CD4-positive, alpha-beta T cell treated with Interferon alpha-2 for 1 hour (primary cell): Measurements from ENCODE around the gene BSX.

Experiments used
- DNase-seq, 2 donors: peaks; one replicate each; pipeline ENCODE4 v3.0.0-alpha.2; 2020 to 2022

The BSX gene

DNA sequence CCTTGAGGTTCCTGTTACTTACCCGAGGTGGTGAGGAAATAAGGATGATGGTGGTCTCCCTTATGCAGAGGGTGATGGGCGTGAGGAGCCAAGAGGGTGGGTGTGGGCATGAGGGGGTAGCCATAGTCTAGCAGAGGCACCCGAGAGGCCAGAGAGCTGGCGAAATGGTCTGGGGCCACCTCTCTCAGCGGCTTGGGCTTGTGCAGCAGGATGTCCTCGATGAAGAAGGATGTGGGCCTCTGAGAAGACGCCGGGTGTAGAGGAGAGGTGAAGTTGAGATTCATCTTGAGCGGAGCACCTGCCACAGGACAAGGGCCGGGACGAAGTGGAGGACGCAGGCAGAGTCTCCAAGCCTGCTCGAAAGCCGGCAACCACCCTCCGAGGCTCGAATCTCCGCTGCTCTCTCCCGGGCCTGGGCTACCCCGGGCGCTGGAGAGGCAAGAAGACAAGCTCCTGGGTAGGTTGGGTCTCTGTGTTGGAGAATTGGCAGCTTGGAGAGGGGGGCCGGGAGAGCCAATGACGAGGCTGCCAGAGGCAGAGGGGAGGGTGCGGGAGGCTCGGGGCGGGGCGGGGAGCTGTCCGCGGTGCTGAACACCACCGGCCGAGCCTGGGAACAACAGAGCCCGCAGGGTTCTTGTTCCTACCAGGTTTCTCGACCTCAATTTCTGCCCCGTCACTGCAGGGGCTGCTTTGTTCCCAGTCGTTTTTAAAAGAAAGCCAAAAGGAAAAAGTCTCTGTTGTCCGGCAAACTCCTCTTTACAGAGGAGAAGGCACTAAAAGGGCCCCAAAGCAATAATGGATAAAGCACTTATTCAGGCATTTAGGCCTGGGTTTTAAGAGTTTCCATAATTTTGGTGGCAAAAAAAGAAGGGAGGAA lies at the start of gene BSX:
TSS of gene BSX (minus strand) at position 447 of the 877 bp plus-strand sequence. CDS start at position 284, 163 bp downstream.
- DNase-seq = peak in 1 of 2 donors; percentile 47

DNA sequence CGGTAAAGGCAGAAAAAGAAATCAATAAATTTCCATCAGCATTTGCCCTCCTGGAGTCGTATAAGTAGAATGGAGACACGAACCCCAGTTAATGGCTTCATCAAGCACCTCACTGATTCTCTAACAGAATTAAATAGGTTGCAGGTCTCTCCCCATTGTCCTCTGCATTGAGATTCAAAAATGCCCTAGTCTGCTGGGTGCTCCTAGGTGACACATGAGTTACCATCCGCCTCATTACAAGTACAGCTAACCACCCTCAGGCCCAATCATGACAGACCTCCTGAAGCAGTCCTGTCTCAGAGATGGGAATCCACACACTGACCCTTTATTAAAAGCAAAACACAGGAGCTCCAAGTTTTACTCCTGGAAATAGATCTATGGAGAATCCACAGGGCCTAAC lies 48.9 kb upstream of the BSX start:
- DNase-seq = no peak

DNA sequence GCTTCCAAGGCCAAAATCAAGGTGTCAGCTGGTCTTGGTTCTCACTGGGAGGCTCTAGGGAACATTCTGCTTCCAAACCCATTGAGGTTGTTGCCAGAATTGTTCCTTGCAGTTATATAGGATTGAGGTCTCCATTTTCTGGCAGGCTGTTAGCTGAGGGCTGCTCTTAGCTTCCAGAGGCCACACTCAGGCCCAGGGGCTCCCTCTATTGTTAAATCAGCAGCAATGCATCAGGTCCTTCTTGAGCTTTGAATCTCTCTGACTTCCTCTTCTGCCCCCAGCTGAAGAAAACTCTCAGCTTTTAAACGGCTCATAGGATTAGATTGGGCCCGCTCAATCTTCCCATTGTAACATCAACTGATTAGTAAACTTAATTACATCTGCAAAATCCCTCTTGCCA lies 39.3 kb upstream of the BSX start:
- DNase-seq = peak; percentile 40 to 54

DNA sequence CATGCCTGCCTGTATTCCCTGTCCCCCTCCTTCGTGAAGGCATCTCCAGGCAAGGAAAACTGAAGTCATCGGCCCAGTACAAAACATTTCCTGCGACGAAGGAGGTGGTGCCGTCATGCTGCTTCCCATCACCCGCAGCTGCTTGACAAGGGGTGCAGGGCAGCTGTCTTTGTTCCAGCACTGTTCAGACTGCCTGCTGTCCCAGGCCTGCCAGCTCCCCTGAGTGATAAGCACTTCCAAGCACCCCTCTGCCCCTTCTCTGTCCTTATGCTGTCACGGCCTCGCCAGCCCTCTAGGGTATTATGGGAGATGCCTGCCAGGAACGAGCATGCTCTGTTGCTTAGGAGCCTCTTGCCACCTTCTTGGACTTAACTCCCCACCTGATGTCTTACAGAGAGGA lies 37.1 kb upstream of the BSX start:
- DNase-seq = no peak

DNA sequence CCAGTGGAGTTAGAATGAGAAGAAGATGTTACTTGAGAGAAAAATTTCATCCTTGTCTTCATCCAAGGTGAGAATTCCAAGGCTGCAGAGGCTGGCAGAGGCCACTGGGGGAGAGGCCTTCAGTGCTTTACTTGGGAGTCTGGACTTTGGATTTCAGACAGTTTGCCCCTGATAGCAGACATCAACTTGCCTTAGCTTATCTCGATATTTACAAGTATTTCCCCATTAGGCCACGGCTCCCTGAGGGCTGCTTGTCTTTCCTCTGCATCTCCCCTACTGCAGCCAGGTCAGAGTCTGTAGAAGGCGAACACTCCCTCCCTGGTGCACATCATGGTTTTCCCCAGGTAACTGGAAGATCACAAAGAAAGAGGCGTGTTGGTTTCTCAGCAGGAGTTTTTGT lies 29.9 kb upstream of the BSX start:
- DNase-seq = no peak

DNA sequence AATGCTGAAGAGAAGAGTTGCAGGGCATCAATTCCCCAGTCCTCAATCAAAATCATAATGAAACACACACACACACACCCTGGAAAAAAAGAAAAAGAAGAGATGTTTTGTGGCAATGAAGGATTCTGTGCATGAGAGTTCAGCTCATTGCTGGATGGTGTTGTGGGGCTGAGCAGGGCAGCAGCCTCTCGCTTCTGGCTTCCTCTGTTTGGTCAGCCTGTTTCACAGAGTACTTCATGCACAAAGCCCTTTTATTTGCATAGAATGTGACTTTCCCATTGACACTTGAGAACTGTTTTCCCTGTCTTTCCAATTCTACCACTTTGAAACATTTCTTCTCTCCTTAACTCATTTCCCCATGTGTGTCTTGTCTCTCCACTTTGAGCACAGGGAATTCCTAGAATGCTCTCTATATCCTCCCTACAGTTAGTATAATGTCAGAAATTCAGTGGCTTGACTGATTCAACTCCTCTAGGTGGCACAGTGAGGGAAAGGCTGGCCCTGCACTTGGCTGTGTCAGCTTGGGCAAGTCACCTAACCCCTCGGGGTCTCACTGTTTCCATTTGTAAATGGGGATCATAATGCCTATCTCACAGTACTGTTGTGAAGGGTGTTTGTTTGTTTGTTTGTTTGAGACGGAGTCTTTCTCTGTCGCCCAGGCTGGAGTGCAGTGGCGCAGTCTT lies 25.4 kb upstream of the BSX start:
- no peak for DNase-seq

DNA sequence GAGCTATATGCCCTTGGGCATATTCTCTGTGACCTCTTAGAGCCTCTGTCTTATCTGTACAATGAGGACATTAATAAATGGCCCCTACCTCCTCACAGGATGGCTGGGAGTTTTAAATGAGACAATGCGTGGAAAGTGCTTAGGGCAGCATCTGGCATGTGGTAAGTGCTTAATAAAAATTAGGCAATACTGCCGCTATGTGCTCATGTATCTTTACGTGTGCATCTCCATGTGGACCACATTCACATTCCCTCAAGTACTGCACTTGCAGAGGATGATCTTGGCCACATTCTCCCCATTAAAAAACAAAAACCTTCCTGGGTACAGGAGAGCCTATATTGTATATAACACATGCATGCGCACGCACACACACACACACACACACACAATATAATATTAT lies 19.1 kb upstream of the BSX start:
- no peak for DNase-seq

DNA sequence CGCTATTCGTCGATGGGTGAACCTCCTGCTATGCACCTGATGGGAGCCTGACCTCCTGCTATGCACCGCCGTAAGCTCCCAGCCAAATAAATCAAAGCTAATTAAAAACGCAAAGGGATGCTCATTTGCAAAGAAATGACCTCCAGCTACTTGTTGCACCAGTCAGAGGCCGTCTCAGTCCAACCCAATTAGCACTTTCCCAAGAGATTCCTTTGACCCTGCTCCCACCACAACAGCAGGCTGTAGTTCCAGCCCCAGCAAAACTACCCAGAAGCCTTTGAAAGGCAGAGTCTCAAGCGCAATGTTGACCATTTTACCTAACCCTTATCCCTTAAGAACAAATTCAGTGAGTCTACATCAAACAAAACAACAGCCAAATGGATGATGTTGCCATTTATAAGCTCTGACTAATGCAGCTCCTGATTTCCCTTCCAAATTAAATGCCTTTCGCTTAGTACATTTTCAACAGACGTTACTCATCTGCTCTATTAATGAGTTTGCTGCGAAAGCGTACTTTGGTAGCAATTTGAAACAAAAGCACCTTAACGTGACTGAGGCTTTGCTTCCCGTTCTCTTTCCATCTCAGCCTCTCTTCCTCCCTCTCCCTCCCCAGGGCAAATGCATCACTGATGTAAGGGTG lies 17.2 kb upstream of the BSX start:
- no peak for DNase-seq

DNA sequence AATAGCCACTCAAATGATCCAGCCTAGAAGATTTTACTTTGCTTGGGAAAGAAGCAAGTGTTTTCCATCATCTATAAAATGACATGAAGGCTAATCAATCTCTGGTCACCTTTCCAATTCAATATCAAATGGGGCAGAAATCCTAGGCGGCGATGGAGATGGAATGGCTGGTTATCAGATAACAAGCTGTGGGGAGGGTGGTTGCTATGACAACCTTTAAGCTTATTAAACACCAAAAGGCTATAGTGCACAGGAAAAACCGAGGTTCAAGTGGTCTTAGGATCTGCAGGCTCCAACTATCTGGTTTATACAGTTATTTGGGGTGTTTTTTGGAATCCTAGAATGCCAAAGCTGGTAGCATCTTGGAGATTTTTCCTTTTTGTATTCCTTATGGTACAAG lies 13.9 kb upstream of the BSX start:
- DNase-seq = no peak

DNA sequence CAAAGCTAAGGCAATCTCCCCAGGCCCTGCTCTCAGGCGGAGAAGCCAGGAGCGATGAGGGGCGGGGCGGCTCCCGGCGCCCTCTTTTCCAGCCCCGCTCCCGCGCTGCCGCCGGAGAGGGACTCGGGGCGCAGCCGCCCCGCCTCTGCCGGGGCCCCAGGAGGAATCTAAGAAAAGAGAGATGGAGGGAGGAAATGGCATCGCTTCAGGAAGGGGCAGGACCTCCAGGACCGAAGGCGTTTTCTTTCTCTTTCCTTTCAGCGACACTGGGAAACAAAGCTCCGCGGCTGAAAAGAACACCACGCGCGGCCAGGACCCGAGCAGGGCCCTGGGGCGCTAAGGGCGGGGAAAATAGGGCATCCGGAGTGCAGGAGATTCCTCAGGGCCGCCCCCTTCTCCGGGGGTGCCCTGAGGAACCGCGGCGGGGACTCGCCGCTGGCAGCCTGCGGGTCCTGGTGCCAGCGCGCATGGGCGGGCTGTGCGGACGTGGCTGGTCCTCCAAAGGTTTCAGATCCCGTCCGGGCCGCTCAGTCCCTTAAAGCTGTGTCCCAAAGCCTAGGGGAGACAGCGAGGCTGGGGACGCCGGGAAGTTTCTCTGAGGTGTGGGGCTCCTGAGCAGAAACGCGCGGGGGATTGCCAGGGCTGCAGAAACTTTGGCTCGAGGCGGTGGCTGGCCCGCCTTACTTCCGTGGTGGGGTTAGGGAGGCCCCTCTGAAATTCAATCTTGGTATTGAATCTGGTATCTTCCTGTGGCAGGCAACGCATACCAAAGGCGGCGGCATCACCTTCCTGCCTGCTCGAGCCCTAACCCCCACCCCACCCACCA lies 2.8 kb upstream of the BSX start:
- peak in 1 of 2 donors; percentile 6 for DNase-seq

DNA sequence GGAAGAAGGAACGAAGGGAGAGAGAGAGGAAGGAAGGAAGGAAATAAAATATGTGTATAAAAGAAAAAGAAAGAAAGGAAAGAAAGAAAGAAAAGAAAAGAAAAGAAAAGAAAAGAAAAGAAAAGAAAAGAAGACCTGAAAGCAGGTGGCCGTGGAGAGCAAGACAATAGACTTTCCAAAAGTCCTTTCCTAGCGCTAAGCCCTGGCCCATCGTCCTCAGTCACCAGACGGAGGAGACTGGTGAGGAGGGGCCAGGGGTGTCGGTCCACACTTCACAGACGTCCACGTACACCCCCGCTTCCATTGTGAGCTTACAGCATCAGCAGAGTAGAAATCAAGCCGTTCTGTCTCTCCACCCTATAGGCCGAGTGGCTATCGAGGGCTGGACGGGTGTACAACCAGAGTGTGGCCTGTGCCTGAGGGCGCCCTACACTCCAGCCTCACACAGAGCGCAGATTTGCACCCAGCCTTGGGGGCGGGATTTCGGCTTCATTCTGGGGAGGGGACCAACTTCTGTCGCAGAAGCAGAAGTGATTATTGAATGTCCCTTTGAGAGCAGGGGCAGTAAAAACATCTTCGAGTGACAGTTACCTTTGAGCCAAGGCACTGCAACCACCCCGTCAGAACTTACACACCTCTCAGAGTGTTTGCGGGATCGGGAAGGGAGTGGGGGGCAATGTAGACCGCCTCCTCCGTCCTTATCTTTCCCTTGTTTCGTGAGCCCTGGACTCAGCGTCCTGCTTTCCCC lies 2.0 kb upstream of the BSX start:
- no peak for DNase-seq

DNA sequence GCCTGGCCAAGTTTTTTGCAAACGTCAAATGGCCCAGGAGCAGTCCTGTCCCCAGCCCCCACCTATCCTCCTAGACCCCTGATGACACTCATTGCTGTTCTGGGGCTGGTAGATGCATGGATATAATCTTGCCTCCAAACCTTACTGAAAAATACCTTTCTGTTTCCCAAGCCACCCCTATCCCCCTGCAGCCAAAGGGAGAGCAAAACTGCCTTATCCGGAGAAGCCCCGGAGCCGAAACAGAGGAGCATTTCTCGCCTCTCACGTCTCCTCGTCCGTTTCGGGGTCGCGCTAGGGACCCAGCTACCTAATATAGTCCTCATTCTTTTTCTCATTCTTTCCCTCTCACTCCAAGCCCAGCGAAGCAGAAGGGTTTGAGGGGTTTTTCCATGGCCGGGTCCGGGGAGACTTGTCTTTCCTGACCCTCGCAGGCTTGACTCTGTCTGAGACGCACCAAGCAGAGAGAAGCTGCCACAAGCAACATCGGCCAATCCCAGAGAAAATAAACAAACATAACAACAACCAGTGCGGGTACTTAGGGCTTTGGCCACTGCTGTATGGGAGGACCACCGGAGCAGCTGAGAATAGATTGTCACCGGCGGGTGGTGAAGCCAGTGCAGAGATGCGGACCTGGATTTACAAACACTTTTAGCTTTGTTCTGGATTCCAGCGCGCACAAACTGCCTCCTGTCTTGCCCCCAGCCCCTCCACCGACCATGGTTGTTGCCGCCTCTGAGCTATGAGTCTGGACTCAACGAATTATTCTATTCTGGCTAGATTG lies 1.6 kb downstream of the BSX start:
- no peak for DNase-seq

DNA sequence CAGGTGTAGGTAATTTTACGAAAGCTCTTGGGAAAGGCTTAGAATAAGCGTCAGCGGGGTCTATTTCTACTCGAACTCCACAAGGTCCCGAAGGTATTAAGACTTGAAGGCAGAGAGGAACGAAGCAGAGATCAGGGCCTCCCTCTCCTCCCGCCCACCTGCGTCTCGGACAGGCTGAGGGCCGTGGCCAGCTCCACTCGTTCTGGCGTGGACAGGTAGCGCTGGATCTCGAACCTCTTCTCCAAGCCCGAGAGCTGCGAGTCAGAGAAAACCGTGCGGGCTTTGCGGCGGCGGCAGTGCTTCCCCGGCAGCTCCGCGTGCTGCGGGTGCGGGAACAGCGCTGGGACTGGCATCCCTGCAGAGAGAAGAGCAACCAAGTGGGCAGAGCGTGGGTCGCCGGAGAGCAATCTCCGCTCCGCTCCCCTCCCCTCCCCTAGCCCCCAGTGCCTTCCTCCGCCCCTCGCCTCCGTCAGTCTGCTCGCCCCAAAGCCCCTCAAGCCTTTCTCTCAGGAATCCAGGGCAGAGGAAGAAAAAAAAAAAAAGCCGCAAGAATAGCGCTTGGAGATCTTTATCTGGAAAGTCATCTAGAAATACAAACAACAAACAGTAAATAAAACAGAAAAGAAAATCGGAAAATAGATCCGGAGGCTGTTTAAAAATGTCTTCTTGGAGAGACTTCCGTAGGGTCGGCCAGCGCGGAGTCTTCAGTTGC lies 2.4 kb downstream of the BSX start:
- no peak for DNase-seq

DNA sequence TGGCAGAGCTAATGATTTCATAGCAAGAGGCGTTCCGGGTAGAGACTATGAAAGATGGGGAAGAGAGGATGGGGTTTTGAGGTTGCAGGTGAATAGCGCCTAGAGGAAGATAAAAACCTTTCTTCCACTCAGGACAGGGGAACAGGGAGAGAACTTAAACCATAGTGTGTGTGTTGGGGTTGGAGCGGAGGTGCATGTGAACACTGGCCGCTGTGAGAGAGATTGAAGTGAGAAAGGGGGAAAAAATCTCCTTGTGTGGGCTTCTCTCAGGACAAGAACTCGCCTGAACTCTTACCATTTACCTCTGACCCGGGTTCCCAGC lies 3.4 kb downstream of the BSX start:
- DNase-seq = no peak

DNA sequence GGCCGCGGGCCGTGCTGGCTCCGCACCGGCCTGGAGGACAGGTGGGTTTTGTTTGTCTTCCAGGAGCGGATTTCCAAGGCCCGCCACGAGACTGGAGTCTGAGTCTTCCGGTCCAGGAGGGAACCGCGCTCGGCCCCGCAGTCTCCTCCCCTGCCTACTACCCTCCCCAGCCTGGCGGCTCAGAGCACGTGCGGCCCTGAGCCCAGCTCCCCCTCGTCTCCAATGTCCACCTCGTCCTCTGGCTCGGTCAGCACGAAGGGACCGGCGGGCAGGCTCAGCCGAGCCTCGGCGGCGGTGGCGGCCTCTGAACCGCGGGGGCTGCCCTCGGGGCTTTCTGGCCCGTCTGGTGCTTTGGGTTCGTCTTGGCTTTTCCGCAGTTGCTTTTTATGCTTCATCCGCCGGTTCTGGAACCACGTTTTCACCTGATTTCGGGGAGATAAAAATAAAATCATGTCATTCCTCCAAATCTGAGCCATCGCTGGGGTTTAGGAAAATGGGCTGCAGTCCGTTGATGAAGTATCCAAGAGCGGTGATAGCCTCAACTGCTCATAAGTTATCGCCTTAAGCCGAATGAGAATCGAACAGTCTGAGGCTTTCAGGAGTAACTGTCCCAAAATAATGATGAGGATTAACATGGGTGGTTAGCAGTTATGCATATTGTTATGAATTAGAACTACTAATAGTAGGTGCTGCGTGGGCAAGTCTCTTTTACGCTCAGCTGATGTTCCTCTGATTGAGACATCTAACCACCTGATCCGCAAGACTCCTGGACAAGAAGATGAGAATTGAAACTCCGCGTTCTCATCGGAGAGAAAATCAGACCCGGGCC lies 4.0 kb downstream of the BSX start:
- DNase-seq = no peak

DNA sequence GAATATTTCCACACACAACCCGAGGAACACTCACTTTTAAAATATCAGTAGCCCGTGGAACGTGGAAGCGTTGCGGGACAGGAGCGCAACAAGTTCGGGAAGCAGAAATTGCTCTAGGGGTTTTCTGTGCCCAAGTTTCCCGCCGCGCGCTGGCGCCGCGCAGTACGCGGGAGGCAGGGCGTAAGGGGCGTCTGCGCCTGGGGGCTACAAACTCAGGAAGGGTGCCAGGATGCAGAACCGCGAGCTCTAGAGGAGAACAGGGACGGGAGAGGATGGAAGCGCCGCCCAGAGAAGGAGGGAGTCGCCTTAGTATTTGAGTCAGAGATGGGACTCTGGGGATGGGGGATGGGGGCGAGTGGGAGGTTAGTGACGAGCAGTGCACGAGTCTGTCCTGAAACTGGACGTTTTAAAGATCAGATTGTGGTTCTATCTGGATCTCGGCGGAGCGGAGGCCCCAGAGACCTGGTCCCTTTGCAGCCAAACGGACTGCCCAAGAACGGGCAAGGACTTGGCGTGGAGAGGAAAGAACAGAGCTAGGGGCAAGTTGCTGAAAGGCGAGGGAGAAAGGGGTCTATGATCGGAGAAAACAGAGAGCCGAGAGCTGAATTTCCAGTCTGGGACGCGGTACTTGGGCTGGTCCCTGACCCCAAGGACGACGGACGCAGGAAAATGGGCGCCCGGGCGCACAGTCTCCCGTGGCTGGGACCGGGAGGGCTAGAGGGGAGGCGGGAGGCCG lies 4.7 kb downstream of the BSX start:
- no peak for DNase-seq

DNA sequence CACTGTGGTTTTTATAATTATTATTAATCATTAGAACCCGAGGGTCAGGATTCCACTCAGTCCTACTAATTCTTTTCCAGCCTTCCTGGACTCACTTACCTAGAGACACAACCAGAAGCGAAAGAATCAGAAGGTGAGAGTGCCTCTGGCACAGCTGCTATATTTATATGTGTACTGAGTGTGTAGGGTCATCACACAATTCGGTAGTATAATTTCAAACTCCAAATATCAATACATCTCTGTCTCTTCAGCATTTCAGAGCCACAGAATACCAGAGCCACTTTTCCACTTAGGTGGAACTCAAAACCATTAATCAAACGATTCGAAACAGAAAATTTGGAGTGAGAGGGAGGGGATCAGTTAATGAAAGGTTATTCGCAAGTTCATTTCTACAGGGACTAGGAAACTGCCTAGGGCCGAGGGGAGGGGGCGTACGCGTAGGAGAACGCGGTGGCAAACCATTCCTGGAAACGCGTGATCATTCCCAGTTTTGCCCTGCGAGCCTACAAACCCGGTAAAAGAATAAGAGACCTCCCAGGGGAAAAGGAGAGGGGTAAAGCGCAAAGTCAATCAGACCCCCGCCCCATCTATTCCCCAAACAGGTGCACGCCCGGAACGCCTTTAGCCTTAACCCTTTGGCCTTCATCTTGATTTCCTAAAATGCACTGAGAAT lies 5.4 kb downstream of the BSX start:
- no peak for DNase-seq

DNA sequence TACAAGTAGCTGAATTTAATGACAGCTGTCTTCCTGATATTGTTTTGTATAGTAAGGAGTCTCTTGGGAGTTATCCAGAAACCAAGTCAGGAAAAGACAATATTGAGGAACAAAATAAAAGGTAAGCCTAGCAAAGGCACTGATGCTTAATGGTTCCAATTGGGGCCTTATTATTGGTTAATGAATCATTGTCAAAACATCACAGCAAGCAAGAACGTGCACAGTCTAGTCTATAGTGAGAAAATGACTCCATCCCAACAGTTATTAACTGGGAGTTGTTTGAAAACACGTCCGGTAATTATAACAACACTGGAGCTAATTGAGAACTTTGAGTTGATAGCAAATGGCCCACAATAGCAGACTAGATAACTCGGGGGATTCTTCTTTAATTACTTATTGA lies 17.7 kb downstream of the BSX start:
- DNase-seq = no peak

DNA sequence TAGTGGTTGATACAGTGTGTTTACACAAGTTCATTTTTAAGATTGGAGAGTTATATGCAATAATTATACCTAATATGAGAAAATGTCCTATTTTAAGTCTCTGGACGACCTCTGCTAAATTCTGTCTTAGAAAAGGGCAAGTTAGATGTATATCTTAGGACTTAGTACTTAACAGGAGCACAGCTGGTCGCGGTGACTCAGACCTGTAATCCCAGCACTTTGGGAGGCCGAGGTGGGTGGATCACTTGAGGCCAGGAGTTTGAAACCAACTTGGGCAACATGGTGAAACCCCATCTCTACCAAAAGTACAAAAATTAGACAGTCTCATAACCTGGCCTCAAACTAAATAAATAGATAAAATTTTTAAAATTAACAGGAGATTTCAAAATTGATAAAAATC lies 27.2 kb downstream of the BSX start:
- DNase-seq = no peak
